Retinal pigment epithelial cell (primary cell): Measurements from ENCODE around the gene MED15.

ENCODE experiments used
- DNase-seq: peaks from one replicate; pipeline ENCODE4 v3.0.0-alpha.2; 2010; ENCODE audit warnings: low read depth
- H3K4me3 ChIP-seq: 2 replicates; pipeline ENCODE4 v1.5.1; 2011; ENCODE audit warnings: mild to moderate bottlenecking, low read length, control low read depth, moderate library complexity
- CTCF ChIP-seq: conservative IDR thresholded peaks from 2 replicates; pipeline ENCODE4 v1.5.1; 2011; ENCODE audit warnings: low read depth, low read length, control low read depth, inconsistent platforms

MED15 gene

GRCh38 chr22:20565761-20566160 lies 58.4 kb downstream of the MED15 start:
- no peak for TF ChIP-seq CTCF
- no peak overlapping the region for H3K4me3 ChIP-seq
- DNase-seq, result no peak

GRCh38 chr22:20566420-20567260 lies 59.2 kb downstream of the MED15 start:
- DNase-seq, result no peak
- no peak for TF ChIP-seq CTCF
- H3K4me3 ChIP-seq, result no peak overlapping the region

- H3K4me3 ChIP-seq, result no peak overlapping the region
- no peak for DNase-seq
- TF ChIP-seq CTCF, result no peak
Measured at GRCh38 chr22:20567371-20567847, 60.0 kb downstream of the MED15 start.

- H3K4me3 ChIP-seq, result no peak overlapping the region
- peak; percentile 69 for TF ChIP-seq CTCF
- DNase-seq, result peak; percentile 15
Measured at GRCh38 chr22:20567993-20568417, 60.6 kb downstream of the MED15 start.

GRCh38 chr22:20568502-20569058 lies 61.2 kb downstream of the MED15 start:
- no peak overlapping the region for H3K4me3 ChIP-seq
- DNase-seq, result no peak
- no peak for TF ChIP-seq CTCF

- H3K4me3 ChIP-seq, result no peak overlapping the region
- TF ChIP-seq CTCF, result no peak
- DNase-seq, result peak; percentile 95
Measured at GRCh38 chr22:20569059-20570058, 61.9 kb downstream of the MED15 start.
